ENCODE measurements around the gene KRTAP10-9.

- TF ChIP-seq CTCF (conservative IDR thresholded peaks at IDR 0.05 in 1 of 2, IDR thresholded peaks at IDR 0.05 in 1 of 2; ENCODE audit: low read depth in 1 of 2, low read length in 2 of 2) (no peak), EZH2 (IDR thresholded peaks at IDR 0.05; ENCODE audit: low read length, missing control alignments) (no peak)
Observed at GRCh38 chr21:44606495-44606894, 20.4 kb upstream of the KRTAP10-9 start.

Data from fibroblast of lung (primary cell).